Keratinocyte (primary cell): ENCODE measurements around the gene CBX8.

Source experiments
- EZH2 ChIP-seq: IDR thresholded peaks from one replicate; pipeline ENCODE4 v1.6.1; 2012; ENCODE audit warnings: inconsistent platforms, mild to moderate bottlenecking, low read length, moderate library complexity
- TF ChIP-seq, protein P1 (sequence below), 3 experiments: IDR thresholded peaks in 1 of 3; conservative IDR thresholded peaks in 1 of 3; optimal IDR thresholded peaks in 1 of 3; 2 replicates in 2 of 3; 3 replicates in 1 of 3; pipeline versions ENCODE3 to v1.5.1; 2011; ENCODE audit warnings: low read length in 3 of 3, mild to moderate bottlenecking in 3 of 3, moderate library complexity in 2 of 3, control low read depth in 1 of 3, inconsistent platforms in 1 of 3; ENCODE audit not compliant: insufficient read depth in 2 of 3; ENCODE audit errors: extremely low read depth in 1 of 3

DNA sequence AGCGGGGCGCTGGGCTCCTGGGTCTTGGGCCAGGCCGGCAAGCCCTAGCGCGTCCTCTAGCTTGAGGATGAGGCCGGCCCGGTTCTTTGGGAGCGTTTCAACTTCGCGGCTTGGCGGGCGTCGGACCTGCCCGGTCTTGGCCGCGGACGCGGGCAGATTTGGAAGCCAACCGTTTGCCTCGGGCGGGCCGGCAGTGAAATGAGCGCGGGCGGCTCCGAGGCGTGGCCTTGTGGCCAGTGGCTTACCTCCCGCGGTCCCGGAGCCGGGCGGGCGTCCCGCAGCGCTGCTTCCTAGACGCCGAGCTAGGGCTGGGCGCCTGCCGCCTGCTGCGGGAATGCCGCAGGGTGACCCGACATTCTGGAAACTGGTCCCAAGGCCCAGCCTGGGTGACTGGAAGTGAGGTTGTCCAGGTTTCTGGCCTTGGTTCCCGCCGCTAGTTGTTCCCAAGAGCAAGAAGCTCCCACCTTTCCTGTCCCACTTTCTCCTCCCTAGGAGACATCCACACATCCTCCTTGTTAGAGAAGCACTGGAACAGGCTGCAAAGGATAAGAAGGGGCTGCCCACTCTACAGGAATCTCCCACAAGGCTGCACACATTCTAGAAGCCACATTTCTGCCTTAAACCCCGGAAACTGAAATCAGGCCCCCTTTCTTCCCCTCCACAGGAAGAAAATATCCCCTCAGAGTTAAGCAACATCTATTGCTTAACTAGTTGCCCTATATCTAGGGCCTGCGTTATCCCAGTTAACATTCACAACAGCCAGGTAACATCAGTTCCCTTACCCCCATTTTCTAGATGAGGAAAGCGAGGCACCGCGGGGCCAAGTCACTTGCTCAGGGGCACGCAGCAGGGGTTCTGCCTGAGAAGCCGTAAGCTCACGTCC, 4.5 kb upstream of the CBX8 start:
- TF ChIP-seq, protein P1, sequence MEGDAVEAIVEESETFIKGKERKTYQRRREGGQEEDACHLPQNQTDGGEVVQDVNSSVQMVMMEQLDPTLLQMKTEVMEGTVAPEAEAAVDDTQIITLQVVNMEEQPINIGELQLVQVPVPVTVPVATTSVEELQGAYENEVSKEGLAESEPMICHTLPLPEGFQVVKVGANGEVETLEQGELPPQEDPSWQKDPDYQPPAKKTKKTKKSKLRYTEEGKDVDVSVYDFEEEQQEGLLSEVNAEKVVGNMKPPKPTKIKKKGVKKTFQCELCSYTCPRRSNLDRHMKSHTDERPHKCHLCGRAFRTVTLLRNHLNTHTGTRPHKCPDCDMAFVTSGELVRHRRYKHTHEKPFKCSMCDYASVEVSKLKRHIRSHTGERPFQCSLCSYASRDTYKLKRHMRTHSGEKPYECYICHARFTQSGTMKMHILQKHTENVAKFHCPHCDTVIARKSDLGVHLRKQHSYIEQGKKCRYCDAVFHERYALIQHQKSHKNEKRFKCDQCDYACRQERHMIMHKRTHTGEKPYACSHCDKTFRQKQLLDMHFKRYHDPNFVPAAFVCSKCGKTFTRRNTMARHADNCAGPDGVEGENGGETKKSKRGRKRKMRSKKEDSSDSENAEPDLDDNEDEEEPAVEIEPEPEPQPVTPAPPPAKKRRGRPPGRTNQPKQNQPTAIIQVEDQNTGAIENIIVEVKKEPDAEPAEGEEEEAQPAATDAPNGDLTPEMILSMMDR (optimal IDR thresholded peaks at IDR 0.05 in 1 of 3, IDR thresholded peaks at IDR 0.05 in 1 of 3, conservative IDR thresholded peaks at IDR 0.05 in 1 of 3; ENCODE audit: extremely low read depth in 1 of 3, insufficient read depth in 2 of 3, low read length in 3 of 3) = no peak
- TF ChIP-seq EZH2 = peak; percentile 94
